ENCODE measurements around the gene MAP3K20.
"Not testable (repeated sequence)": the region's sequence is repeated elsewhere in the genome, so short reads cannot be mapped to it uniquely, and the experiment has no call there.

The MAP3K20 gene

GRCh38 chr2:173122936-173123335, 47.3 kb downstream of the MAP3K20 start:
- TF ChIP-seq CTCF (IDR thresholded peaks at IDR 0.05; ENCODE audit: control extremely low read depth, extremely low read depth, low read depth, missing control alignments): no peak
- CTCF ChIA-PET: interaction anchor here (1.0 to 6.4 kb wide), 7 partner anchors 10 to 94 kb away, joined by 3 to 38 read pairs (median 5); partner anchors contain the start of gene MAP3K20
- DNase-seq (ENCODE audit: extremely low spot score): no peak
- POLR2A ChIA-PET: no interaction called here

GRCh38 chr2:173124441-173124840, 48.8 kb downstream of the MAP3K20 start:
- CTCF ChIA-PET: interaction anchor here (0.8 to 6.4 kb wide), 13 partner anchors 8 to 86 kb away, joined by 3 to 38 read pairs (median 3); partner anchors contain the start of gene MAP3K20
- POLR2A ChIA-PET: no interaction called here
- no peak for DNase-seq (ENCODE audit: extremely low spot score)
- TF ChIP-seq CTCF (IDR thresholded peaks at IDR 0.05; ENCODE audit: control extremely low read depth, extremely low read depth, low read depth, missing control alignments): no peak

- POLR2A ChIA-PET: no interaction called here
- no peak for DNase-seq (ENCODE audit: extremely low spot score)
- no peak for TF ChIP-seq CTCF (IDR thresholded peaks at IDR 0.05; ENCODE audit: control extremely low read depth, extremely low read depth, low read depth, missing control alignments)
- CTCF ChIA-PET: no interaction called here
Measured at GRCh38 chr2:173126819-173127218, 51.2 kb downstream of the MAP3K20 start.

GRCh38 chr2:173128132-173128531, 52.5 kb downstream of the MAP3K20 start:
- CTCF ChIA-PET: interaction anchor here (1.0 to 1.9 kb wide), 2 partner anchors 9 to 12 kb away, joined by 3 to 7 read pairs; no protein-coding TSS in a partner anchor
- POLR2A ChIA-PET; DNase-seq (ENCODE audit: extremely low spot score): not testable (repeated sequence)

- CTCF ChIA-PET: interaction anchor here (1.3 to 4.9 kb wide), 5 partner anchors 9 to 80 kb away, joined by 3 to 38 read pairs (median 3); no protein-coding TSS in a partner anchor
- no peak for TF ChIP-seq CTCF (IDR thresholded peaks at IDR 0.05; ENCODE audit: control extremely low read depth, extremely low read depth, low read depth, missing control alignments)
- POLR2A ChIA-PET: no interaction called here
- no peak for DNase-seq (ENCODE audit: extremely low spot score)
Measured at GRCh38 chr2:173130496-173131465, 55.1 kb downstream of the MAP3K20 start.

- ChIA-PET CTCF (interaction anchor here (1.3 to 4.9 kb wide), 6 partner anchors 11 to 78 kb away, joined by 3 to 38 read pairs (median 4); no protein-coding TSS in a partner anchor), POLR2A (no interaction called here)
- TF ChIP-seq CTCF (IDR thresholded peaks at IDR 0.05; ENCODE audit: control extremely low read depth, extremely low read depth, low read depth, missing control alignments): no peak
Measured at GRCh38 chr2:173132531-173132930, 56.9 kb downstream of the MAP3K20 start.

GRCh38 chr2:173134703-173135102, 59.1 kb downstream of the MAP3K20 start:
- ChIA-PET CTCF (interaction anchor here (1.0 to 4.9 kb wide), 5 partner anchors 13 to 76 kb away, joined by 3 to 38 read pairs (median 4); no protein-coding TSS in a partner anchor), POLR2A (no interaction called here)
- DNase-seq (ENCODE audit: extremely low spot score): no peak
- no peak for TF ChIP-seq CTCF (IDR thresholded peaks at IDR 0.05; ENCODE audit: control extremely low read depth, extremely low read depth, low read depth, missing control alignments)

More at GRCh38 chr2:173132531-173132930, 56.9 kb downstream of the MAP3K20 start:
- no peak for DNase-seq (ENCODE audit: extremely low spot score)
